Lower leg skin (tissue), 4 donors: ENCODE measurements around the gene SHANK1. TPM values are rescaled to one million over a fixed set of nuclear protein-coding genes. Genes with fewer than 3 reads are reported as not detected.
"Not testable (repeated sequence)": the region's sequence is repeated elsewhere in the genome, so short reads cannot be mapped to it uniquely, and the experiment has no call there.

Experiments used
- DNase-seq, 2 donors: peaks; one replicate each; pipeline ENCODE4 v3.0.0-alpha.2; 2019; ENCODE audit warnings: low spot score in 2 of 2
- H3K4me3 ChIP-seq: fragments of 200-600 bp; sonication (generic); 2 replicates; pipeline ENCODE4 v1.5.1; 2017; ENCODE audit warnings: mild to moderate bottlenecking, low read depth; ENCODE audit not compliant: poor library complexity, severe bottlenecking
- CTCF ChIP-seq, 3 donors: fragments of 450-650 bp; IDR thresholded peaks; one replicate each; pipeline ENCODE4 v1.5.1; 2016; ENCODE audit warnings: antibody characterized with exemption in 3 of 3, mild to moderate bottlenecking in 3 of 3, moderate library complexity in 2 of 3
- POLR2A ChIP-seq, 2 donors: fragments of 450-650 bp; IDR thresholded peaks; one replicate each; pipeline ENCODE4 v1.6.1; 2016 to 2017; ENCODE audit warnings: antibody characterized with exemption in 2 of 2, mild to moderate bottlenecking in 1 of 2, moderate library complexity in 1 of 2
- WGBS, 2 donors: methylation state at CpG; one replicate each; pipeline ENCODE4 v1.1.5; 2018; 5-methylcytosine and 5-hydroxymethylcytosine counted together
- intact Hi-C: fragments of 100-400 bp; cut with DNase I; formaldehyde crosslinking; loops from one replicate; pipeline ENCODE4 v1.15.0; 2023; ENCODE audit warnings: low total_unique reads
- total RNA-seq, 4 donors: library from RNA; depleted of rRNA; stranded (reverse); fragments of >200 nt; gene quantifications; one replicate each; pipeline ENCODE4 v1.1.0, GENCODE V29; 2016

SHANK1 gene
- total RNA-seq, 4 donors from 2014 or later, result 0.30 to 1.6 (median 0.67) TPM

- no peak overlapping the region for H3K4me3 ChIP-seq
- intact Hi-C loops, result no loop called here
- WGBS, 2 donors, result 91% methylated on average over 31 to 40 of the region's 44 CpGs
- no peak for DNase-seq
- TF ChIP-seq POLR2A (IDR thresholded peaks at IDR 0.05) (no peak), CTCF (IDR thresholded peaks at IDR 0.05) (no peak)
These were observed 94.5 kb downstream of the SHANK1 start for GRCh38 chr19:50624949-50625600.

- DNase-seq, H3K4me3 ChIP-seq, intact Hi-C loops: not testable (repeated sequence)
- 67 to 90% methylated on average over 4 of the region's 5 CpGs for WGBS, 2 donors
These were observed 99.2 kb downstream of the SHANK1 start for GRCh38 chr19:50620394-50620906.

GRCh38 chr19:50619184-50619583 is 100.4 kb downstream of the SHANK1 start:
- 76 to 86% methylated on average over 5 of the region's 5 CpGs for WGBS, 2 donors
- H3K4me3 ChIP-seq, DNase-seq, intact Hi-C loops: not testable (repeated sequence)

GRCh38 chr19:50618379-50618778 is 101.2 kb downstream of the SHANK1 start:
- 77 to 86% methylated on average over 4 of the region's 5 CpGs for WGBS, 2 donors
- H3K4me3 ChIP-seq, intact Hi-C loops: not testable (repeated sequence)
- peak in 1 of 2 donors; percentile 25 for DNase-seq

GRCh38 chr19:50612504-50613404 is 106.8 kb downstream of the SHANK1 start:
- intact Hi-C loops, H3K4me3 ChIP-seq: not testable (repeated sequence)
- DNase-seq, result peak in 1 of 2 donors; percentile 21
- 64 to 69% methylated on average over 11 of the region's 11 CpGs for WGBS, 2 donors

Other genes with a start within 250 kb of the SHANK1 start
- gene EMC10, start 243.3 kb downstream of the SHANK1 start, total RNA-seq, result 10 to 100 TPM; 35.1 to 93.5 (median 67.5) TPM
- gene GARIN5A, start 243.0 kb downstream of the SHANK1 start, total RNA-seq, result 1 to 10 TPM; 1.7 to 5.9 (median 3.3) TPM
- 10 to 100 TPM in 3 of 4 donors, 1 to 10 TPM in 1; 8.5 to 25.0 (median 21.2) TPM for gene JOSD2, start 208.6 kb downstream of the SHANK1 start, total RNA-seq
- not detected for gene ASPDH, start 205.9 kb downstream of the SHANK1 start, total RNA-seq
- 1 to 10 TPM in 1 of 4 donors, under 1 TPM in 3; 0.23 to 1.8 (median 0.35) TPM for gene LRRC4B, start 151.4 kb downstream of the SHANK1 start, total RNA-seq
- under 1 TPM in 3 of 4 donors, not detected in 1; 0.29 to 0.49 (median 0.42) TPM for gene SYT3, start 79.9 kb downstream of the SHANK1 start, total RNA-seq
- gene C19orf81, start 70.4 kb downstream of the SHANK1 start, total RNA-seq, result 1 to 10 TPM in 1 of 4 donors, under 1 TPM in 1, not detected in 2; 0.91 to 1.4 TPM
- gene CLEC11A, start 3.6 kb upstream of the SHANK1 start, total RNA-seq, result 10 to 100 TPM in 2 of 4 donors, 1 to 10 TPM in 2; 9.5 to 19.2 (median 11.9) TPM
- gene GPR32, start 50.7 kb upstream of the SHANK1 start, total RNA-seq, result not detected
- 1 to 10 TPM in 1 of 4 donors, under 1 TPM in 1, not detected in 2; 0.58 to 3.1 TPM for gene ACP4, start 70.6 kb upstream of the SHANK1 start, total RNA-seq
- gene KLK1, start 104.0 kb upstream of the SHANK1 start, total RNA-seq, result 10 to 100 TPM; 35.9 to 49.9 (median 46.6) TPM
- gene KLK15, start 113.8 kb upstream of the SHANK1 start, total RNA-seq, result not detected
- gene KLK3, start 135.1 kb upstream of the SHANK1 start, total RNA-seq, result 100 to 1,000 TPM in 1 of 4 donors, 10 to 100 TPM in 1, 1 to 10 TPM in 1, under 1 TPM in 1; 0.13 to 119 (median 10.4) TPM
- gene KLK2, start 153.6 kb upstream of the SHANK1 start, total RNA-seq, result 10 to 100 TPM in 1 of 4 donors, 1 to 10 TPM in 1, not detected in 2; 5.3 to 31.2 TPM
- under 1 TPM; 0.47 to 0.84 (median 0.74) TPM for gene KLK4, start 191.6 kb upstream of the SHANK1 start, total RNA-seq
- gene KLK5, start 233.2 kb upstream of the SHANK1 start, total RNA-seq, result 100 to 1,000 TPM; 179 to 310 (median 271) TPM
- 1 to 10 TPM in 3 of 4 donors, under 1 TPM in 1; 0.27 to 9.5 (median 5.1) TPM for gene KLK6, start 249.8 kb upstream of the SHANK1 start, total RNA-seq